HUES48 (cell line): ENCODE results near the gene CKMT2.

Experiments
- H3K27ac ChIP-seq: one replicate; pipeline ENCODE4 v1.7.0; 2013; ENCODE audit warnings: low read depth, low read length, inconsistent platforms
- H3K27me3 ChIP-seq: 2 replicates; pipeline ENCODE4 v1.6.1; 2013; ENCODE audit warnings: mild to moderate bottlenecking, low read length; ENCODE audit not compliant: control insufficient read depth, insufficient read depth
- H3K36me3 ChIP-seq: 2 replicates; pipeline ENCODE4 v1.6.1; 2013; ENCODE audit warnings: low read length; ENCODE audit not compliant: control insufficient read depth, insufficient read depth
- H3K4me1 ChIP-seq: 2 replicates; pipeline ENCODE4 v1.6.1; 2013; ENCODE audit warnings: mild to moderate bottlenecking, low read length; ENCODE audit not compliant: control insufficient read depth, insufficient read depth
- H3K4me3 ChIP-seq: 2 replicates; pipeline ENCODE4 v1.5.1; 2013; ENCODE audit warnings: mild to moderate bottlenecking, low read depth, low read length
- H3K9ac ChIP-seq: 2 replicates; pipeline ENCODE4 v1.6.1; 2013; ENCODE audit warnings: mild to moderate bottlenecking, low read depth, low read length, moderate library complexity
- H3K9me3 ChIP-seq: 2 replicates; pipeline ENCODE4 v1.6.1; 2013; ENCODE audit warnings: low read length; ENCODE audit not compliant: control insufficient read depth, insufficient read depth

Gene CKMT2

GRCh38 chr5:81216152-81216551, 17.0 kb upstream of the CKMT2 start:
- H3K4me1 ChIP-seq = no peaks in the 10 kb centered on the region
- H3K4me3 ChIP-seq = no peak overlapping the region

GRCh38 chr5:81219389-81219788, 13.7 kb upstream of the CKMT2 start:
- no peak overlapping the region for H3K9ac ChIP-seq
- H3K4me1 ChIP-seq = no peaks in the 10 kb centered on the region
- no peaks in the 10 kb centered on the region for H3K36me3 ChIP-seq
- no peaks in the 10 kb centered on the region for H3K9me3 ChIP-seq
- no peaks in the 10 kb centered on the region for H3K27me3 ChIP-seq
- H3K27ac ChIP-seq = no peak overlapping the region
- H3K4me3 ChIP-seq = no peak overlapping the region

More at GRCh38 chr5:81216152-81216551, 17.0 kb upstream of the CKMT2 start:
- H3K27ac ChIP-seq = no peak overlapping the region
- no peaks in the 10 kb centered on the region for H3K27me3 ChIP-seq
- no peaks in the 10 kb centered on the region; the same call in 1 of the 2 replicates for H3K36me3 ChIP-seq
- no peaks in the 10 kb centered on the region for H3K9me3 ChIP-seq
- no peak overlapping the region for H3K9ac ChIP-seq

- Histone ChIP-seq H3K36me3 (peaks cover 3% of the 10 kb centered on the region; the same call in 1 of the 2 replicates), H3K9me3 (no peaks in the 10 kb centered on the region), H3K4me1 (no peaks in the 10 kb centered on the region), H3K27me3 (no peaks in the 10 kb centered on the region), H3K9ac (no peak overlapping the region), H3K4me3 (no peak overlapping the region), H3K27ac (no peak overlapping the region)
Measured at GRCh38 chr5:81222285-81222684, 10.8 kb upstream of the CKMT2 start.

DNA sequence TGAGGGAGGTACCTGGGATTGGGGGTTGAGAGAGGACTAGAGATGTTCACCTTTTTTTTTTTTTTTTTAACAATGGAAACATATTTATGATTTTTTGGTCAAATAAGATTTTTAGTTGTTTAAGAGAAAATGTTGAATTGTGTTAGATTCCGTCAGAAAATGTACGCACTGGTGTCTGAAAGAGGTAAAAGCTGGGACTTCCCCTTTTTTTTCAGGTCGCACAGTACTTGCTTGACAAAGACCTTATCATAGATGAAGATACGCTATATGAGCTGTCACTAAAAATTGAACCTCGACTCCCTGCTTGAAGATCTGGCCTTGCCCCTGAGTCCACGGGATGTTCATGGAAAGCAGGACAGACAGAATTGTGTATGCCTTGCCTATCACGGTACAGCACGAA, 7.7 kb upstream of the CKMT2 start:
- H3K9ac ChIP-seq = no peak overlapping the region
- H3K4me1 ChIP-seq = no peaks in the 10 kb centered on the region
- H3K27ac ChIP-seq = no peak overlapping the region
- H3K36me3 ChIP-seq = peaks cover 3% of the 10 kb centered on the region; the same call in 1 of the 2 replicates
- H3K4me3 ChIP-seq = no peak overlapping the region
- H3K27me3 ChIP-seq = no peaks in the 10 kb centered on the region
- H3K9me3 ChIP-seq = no peaks in the 10 kb centered on the region

GRCh38 chr5:81226286-81226685, 6.8 kb upstream of the CKMT2 start:
- no peak overlapping the region for H3K27ac ChIP-seq
- H3K4me1 ChIP-seq = no peaks in the 10 kb centered on the region
- peaks cover 3% of the 10 kb centered on the region; the same call in 1 of the 2 replicates for H3K36me3 ChIP-seq
- H3K9me3 ChIP-seq = no peaks in the 10 kb centered on the region
- no peak overlapping the region for H3K4me3 ChIP-seq
- H3K27me3 ChIP-seq = no peaks in the 10 kb centered on the region
- H3K9ac ChIP-seq = no peak overlapping the region

DNA sequence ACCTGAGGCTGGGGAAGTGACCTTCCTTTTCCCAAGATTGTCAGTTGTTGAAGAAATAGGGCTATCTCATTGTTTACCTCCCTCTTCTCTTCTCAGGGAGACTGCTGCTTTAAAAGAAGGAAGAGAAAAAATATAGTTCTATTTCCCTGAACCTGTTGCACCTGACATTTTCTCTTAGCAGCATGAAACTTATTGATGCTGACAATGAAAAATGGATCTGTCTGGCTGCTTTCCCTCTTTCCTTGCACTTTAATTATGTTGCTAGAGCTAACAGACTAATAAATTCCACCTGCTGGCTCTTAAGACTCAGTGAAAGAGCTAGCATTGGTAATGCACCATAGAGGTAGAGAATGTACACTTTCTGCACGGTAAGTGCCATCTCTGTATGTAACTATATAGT, 6.2 kb upstream of the CKMT2 start:
- H3K36me3 ChIP-seq = peaks cover 3% of the 10 kb centered on the region; the same call in 1 of the 2 replicates

DNA sequence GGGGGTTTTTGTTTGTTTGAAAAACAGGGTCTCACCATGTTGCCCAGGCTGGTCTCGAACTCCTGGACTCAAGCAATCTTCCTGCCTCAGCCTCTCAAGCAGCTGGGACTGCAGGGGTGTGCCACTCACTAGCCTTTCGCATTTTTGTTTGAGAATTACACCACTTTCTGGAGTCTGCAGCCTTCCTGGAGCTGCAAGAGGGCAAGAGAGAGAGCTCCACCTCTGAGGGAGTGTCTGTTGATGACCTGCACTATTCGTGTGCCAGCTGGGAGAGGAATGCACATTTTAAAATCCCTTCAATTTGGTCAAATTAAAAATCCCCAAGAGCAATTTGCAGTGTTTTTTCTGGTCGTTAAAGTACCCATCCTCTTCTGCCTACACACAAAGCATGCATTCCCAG, 5.0 kb upstream of the CKMT2 start:
- Histone ChIP-seq H3K9me3 (no peaks in the 10 kb centered on the region), H3K27ac (no peak overlapping the region), H3K9ac (no peak overlapping the region), H3K36me3 (peaks cover 3% of the 10 kb centered on the region; the same call in 1 of the 2 replicates), H3K4me1 (peaks cover 8% of the 10 kb centered on the region), H3K4me3 (no peak overlapping the region), H3K27me3 (no peaks in the 10 kb centered on the region)

More for the DNA sequence above, 6.2 kb upstream of the CKMT2 start:
- Histone ChIP-seq H3K27ac (no peak overlapping the region), H3K4me1 (no peaks in the 10 kb centered on the region), H3K27me3 (no peaks in the 10 kb centered on the region), H3K4me3 (no peak overlapping the region), H3K9ac (no peak overlapping the region), H3K9me3 (no peaks in the 10 kb centered on the region)

GRCh38 chr5:81230416-81230815, 2.7 kb upstream of the CKMT2 start:
- H3K4me3 ChIP-seq = no peak overlapping the region
- peaks cover 17% of the 10 kb centered on the region for H3K4me1 ChIP-seq
- no peaks in the 10 kb centered on the region for H3K27me3 ChIP-seq
- H3K9me3 ChIP-seq = no peaks in the 10 kb centered on the region
- no peak overlapping the region for H3K9ac ChIP-seq
- peaks cover 3% of the 10 kb centered on the region; the same call in 1 of the 2 replicates for H3K36me3 ChIP-seq
- no peak overlapping the region for H3K27ac ChIP-seq

DNA sequence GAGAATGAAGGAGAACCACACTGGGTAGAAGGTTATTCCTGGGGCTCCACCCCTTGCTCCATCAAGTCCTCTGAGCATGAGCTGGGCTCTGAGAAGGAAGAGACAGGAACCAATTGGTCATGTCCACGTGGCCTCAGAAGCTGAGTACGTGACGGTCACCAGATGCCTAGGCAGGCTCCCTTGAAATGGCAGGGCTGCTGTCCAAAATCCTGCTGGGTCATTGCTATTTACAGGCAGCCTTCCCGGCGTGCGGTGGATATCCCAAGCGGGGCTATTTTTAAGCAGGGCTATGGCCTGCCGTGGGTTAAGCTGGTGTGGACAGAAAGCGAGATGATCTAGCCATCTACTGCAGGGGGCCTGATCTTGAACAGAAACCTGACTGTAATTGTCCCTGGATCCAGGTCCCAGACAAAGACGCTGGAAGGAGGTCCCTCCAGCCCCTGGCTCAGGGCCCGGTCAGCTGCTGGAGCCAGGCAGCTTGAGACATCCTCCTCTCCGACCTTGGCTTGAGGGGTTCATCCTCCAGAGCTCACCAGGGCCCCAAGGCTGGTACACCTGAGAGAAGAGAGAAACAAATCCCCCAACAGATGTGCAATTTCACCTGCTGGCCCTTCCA, 550 bp upstream of the CKMT2 start:
- H3K36me3 ChIP-seq = no peaks in the 10 kb centered on the region
- peak overlapping the region; percentile 81 for H3K27ac ChIP-seq
- H3K4me3 ChIP-seq = peak overlapping the region; percentile 77; the same call in 1 of the 2 replicates
- H3K4me1 ChIP-seq = peaks cover 17% of the 10 kb centered on the region
- no peak overlapping the region for H3K9ac ChIP-seq
- no peaks in the 10 kb centered on the region for H3K27me3 ChIP-seq
- H3K9me3 ChIP-seq = no peaks in the 10 kb centered on the region

GRCh38 chr5:81234299-81234698, 1.2 kb downstream of the CKMT2 start:
- Histone ChIP-seq H3K36me3 (no peaks in the 10 kb centered on the region), H3K9ac (no peak overlapping the region), H3K27ac (no peak overlapping the region), H3K4me3 (no peak overlapping the region), H3K27me3 (no peaks in the 10 kb centered on the region), H3K9me3 (no peaks in the 10 kb centered on the region), H3K4me1 (peaks cover 17% of the 10 kb centered on the region)

DNA sequence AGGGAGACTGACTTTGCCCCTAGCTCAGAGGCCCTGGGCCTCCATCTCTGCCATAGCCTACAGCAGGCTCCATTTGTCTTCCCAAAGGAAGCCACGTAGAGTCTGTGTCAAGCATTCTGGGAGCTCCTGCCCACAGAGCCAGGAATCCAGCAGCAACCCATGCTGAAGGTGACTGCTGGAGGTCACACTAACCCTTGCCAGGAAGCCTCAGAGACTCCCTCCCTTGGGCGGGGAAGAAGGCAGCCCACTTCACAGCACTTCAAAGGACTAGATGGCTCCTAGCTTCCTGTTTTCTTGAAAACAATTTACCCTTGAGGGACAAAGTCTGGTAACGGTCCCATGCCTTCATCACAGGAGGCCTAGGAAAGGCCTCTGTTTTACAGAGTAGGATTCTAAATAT, 1.7 kb downstream of the CKMT2 start:
- H3K4me3 ChIP-seq = no peak overlapping the region
- no peaks in the 10 kb centered on the region for H3K27me3 ChIP-seq
- H3K9me3 ChIP-seq = no peaks in the 10 kb centered on the region
- H3K36me3 ChIP-seq = no peaks in the 10 kb centered on the region
- H3K9ac ChIP-seq = no peak overlapping the region
- H3K27ac ChIP-seq = no peak overlapping the region
- H3K4me1 ChIP-seq = peaks cover 17% of the 10 kb centered on the region
